CD4-positive, alpha-beta T cell (primary cell): ENCODE data around the gene ZMAT3. TPM values are rescaled to one million over a fixed set of nuclear protein-coding genes. Genes with fewer than 3 reads are reported as not detected.

Source experiments
- ATAC-seq: fragments of 200-7000 bp; cut with Tn5 transposase; one replicate; pipeline ENCODE4 v1.10.0; 2022; ENCODE audit warnings: mild to moderate bottlenecking; ENCODE audit not compliant: poor library complexity
- CTCF ChIA-PET: fragments of 350-600 bp; sonication (Branson Sonifier 250); formaldehyde crosslinking; loops from one replicate; lab custom pipeline; 2021; ENCODE audit warnings: antibody characterized with exemption, inconsistent platforms; lab: Charles Lee
- POLR2A ChIA-PET: fragments of 350-600 bp; sonication (Branson Sonifier 250); formaldehyde crosslinking; loops from one replicate; lab custom pipeline; 2021; ENCODE audit warnings: antibody characterized with exemption, inconsistent platforms; lab: Charles Lee
- DNase-seq, 14 experiments: peaks; one replicate each; pipeline ENCODE4 v3.0.0-alpha.2; 2013 to 2020; ENCODE audit warnings: mixed read lengths in 2 of 14
- H3K27ac ChIP-seq, 2 donors: one replicate each; pipeline versions ENCODE4 v1.5.1 to v1.7.0; 2013; ENCODE audit warnings: low read length in 2 of 2, low read depth in 1 of 2, mild to moderate bottlenecking in 1 of 2
- H3K27me3 ChIP-seq, 2 experiments: 1 replicate in 1 of 2; 2 replicates in 1 of 2; pipeline versions ENCODE4 v1.6.1 to v1.7.0; 2013; ENCODE audit warnings: low read length in 2 of 2, control low read depth in 1 of 2, mild to moderate bottlenecking in 1 of 2, moderate library complexity in 1 of 2; ENCODE audit not compliant: insufficient read depth in 2 of 2, control insufficient read depth in 1 of 2
- H3K36me3 ChIP-seq: one replicate; pipeline ENCODE4 v1.6.1; 2013; ENCODE audit warnings: low read length, control low read depth; ENCODE audit not compliant: insufficient read depth
- H3K4me1 ChIP-seq: one replicate; pipeline ENCODE4 v1.6.1; 2013; ENCODE audit warnings: low read length, control low read depth; ENCODE audit not compliant: insufficient read depth
- H3K4me3 ChIP-seq: one replicate; pipeline ENCODE4 v1.5.1; 2013; ENCODE audit warnings: mild to moderate bottlenecking, low read length, moderate library complexity
- H3K9me3 ChIP-seq, 2 experiments: 1 replicate in 1 of 2; 2 replicates in 1 of 2; pipeline versions ENCODE4 v1.6.1 to v1.7.0; 2013; ENCODE audit warnings: low read length in 2 of 2, mild to moderate bottlenecking in 2 of 2, control low read depth in 1 of 2, moderate library complexity in 1 of 2; ENCODE audit not compliant: control insufficient read depth in 1 of 2, insufficient read depth in 1 of 2
- H3K27ac Mint-ChIP-seq: one replicate; pipeline ENCODE4 v1.8.0; 2020; ENCODE audit warnings: mixed read lengths
- H3K27me3 Mint-ChIP-seq: one replicate; pipeline ENCODE4 v1.8.0; 2021; ENCODE audit warnings: mixed read lengths
- H3K36me3 Mint-ChIP-seq: one replicate; pipeline ENCODE4 v1.8.0; 2021; ENCODE audit warnings: low read depth, mixed read lengths
- H3K4me1 Mint-ChIP-seq: one replicate; pipeline ENCODE4 v1.8.0; 2021; ENCODE audit warnings: low read depth, mixed read lengths
- H3K4me3 Mint-ChIP-seq: one replicate; pipeline ENCODE4 v1.8.0; 2020; ENCODE audit warnings: mild to moderate bottlenecking, mixed read lengths
- H3K9me3 Mint-ChIP-seq: one replicate; pipeline ENCODE4 v1.8.0; 2020; ENCODE audit warnings: mixed read lengths
- intact Hi-C, 2 experiments: fragments of 100-400 bp; cut with DNase I in 1 of 2; cut with micrococcal nuclease in 1 of 2; formaldehyde crosslinking; loops; one replicate each; pipeline versions ENCODE4 v1.15.1 to v1.9.0; 2023 to 2025; cut with DNase I, micrococcal nuclease
- total RNA-seq, 174 experiments: library from RNA in 2 of 174; stranded (reverse) in 2 of 174; gene quantifications; one replicate each; pipeline ENCODE4 v1.2.3 and lab custom pipeline; 2021 to 2026
- TF ChIP-seq, protein P1 (sequence below): fragments of 200-600 bp; IDR thresholded peaks from one replicate; pipeline ENCODE4 v1.8.0; 2022; ENCODE audit warnings: antibody characterized with exemption, mild to moderate bottlenecking

Gene ZMAT3
- total RNA-seq, 2 experiments from 2014 or later: 10.2 to 13.0 TPM

- ATAC-seq (no peak), DNase-seq (no peak)
- Histone ChIP-seq H3K4me1 (peaks cover 9% of the 10 kb centered on the region), H3K36me3 (peaks cover 7% of the 10 kb centered on the region), H3K27ac (peak overlapping the region in 1 of 2 donors; percentile 44), H3K4me3 (no peak overlapping the region), H3K9me3 (no peaks in the 10 kb centered on the region), H3K27me3 (no peaks in the 10 kb centered on the region)
- Mint-ChIP-seq H3K36me3 (peaks cover 16% of the 10 kb centered on the region), H3K27me3 (no peaks in the 10 kb centered on the region), H3K4me1 (peaks cover 32% of the 10 kb centered on the region), H3K9me3 (no peaks in the 10 kb centered on the region), H3K27ac (peak overlapping the region; percentile 87), H3K4me3 (no peak overlapping the region)
- TF ChIP-seq, protein P1, sequence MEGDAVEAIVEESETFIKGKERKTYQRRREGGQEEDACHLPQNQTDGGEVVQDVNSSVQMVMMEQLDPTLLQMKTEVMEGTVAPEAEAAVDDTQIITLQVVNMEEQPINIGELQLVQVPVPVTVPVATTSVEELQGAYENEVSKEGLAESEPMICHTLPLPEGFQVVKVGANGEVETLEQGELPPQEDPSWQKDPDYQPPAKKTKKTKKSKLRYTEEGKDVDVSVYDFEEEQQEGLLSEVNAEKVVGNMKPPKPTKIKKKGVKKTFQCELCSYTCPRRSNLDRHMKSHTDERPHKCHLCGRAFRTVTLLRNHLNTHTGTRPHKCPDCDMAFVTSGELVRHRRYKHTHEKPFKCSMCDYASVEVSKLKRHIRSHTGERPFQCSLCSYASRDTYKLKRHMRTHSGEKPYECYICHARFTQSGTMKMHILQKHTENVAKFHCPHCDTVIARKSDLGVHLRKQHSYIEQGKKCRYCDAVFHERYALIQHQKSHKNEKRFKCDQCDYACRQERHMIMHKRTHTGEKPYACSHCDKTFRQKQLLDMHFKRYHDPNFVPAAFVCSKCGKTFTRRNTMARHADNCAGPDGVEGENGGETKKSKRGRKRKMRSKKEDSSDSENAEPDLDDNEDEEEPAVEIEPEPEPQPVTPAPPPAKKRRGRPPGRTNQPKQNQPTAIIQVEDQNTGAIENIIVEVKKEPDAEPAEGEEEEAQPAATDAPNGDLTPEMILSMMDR: no peak
- intact Hi-C loops: no loop called here
- ChIA-PET POLR2A (interaction anchor here (1.0 to 4.7 kb wide), 6 partner anchors 11 to 297 kb away, joined by 3 to 34 read pairs (median 20); partner anchors contain the start of genes PIK3CA, ZMAT3 and ZNF639), CTCF (interaction anchor here (0.6 to 1.9 kb wide), 2 partner anchors 11 to 1839 kb away, joined by 3 to 8 read pairs; no protein-coding TSS in a partner anchor)
Measured at GRCh38 chr3:179026636-179027035, 45.0 kb downstream of the ZMAT3 start.

DNA sequence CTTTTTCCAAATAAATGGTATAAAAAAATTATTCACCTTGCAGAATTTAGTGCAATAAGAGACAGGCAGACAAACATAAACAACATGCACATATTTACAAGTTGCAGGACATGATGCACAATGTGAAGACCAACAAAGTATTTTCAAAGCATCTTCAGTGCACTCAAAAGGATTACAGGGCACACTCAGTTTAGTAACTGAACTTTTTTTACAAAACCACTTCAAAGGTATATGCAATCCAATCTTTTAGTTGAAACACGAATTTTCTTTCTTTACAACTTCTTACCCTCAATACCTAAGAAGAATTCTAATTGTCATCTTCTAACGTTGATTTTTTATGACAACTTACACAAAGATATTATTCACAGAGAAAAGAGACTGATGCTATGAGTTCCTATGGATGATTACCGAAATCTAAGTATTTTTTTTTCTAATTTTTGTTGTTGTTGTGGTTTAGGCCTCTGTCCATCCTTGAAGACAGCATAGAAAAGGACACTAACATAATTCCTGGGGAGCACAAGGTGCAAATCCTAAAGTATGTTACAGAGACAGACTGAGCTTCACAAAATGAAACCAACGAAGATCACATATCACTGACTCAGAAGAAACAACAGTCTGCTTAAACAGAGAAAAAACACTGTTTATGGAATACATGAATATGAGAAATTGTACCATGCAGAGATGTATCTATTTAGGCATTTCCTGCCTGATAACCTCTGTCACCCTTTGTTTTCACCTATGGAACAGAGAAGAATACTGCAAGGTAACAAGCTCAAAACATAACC is 50.3 kb downstream of the ZMAT3 start:
- Mint-ChIP-seq H3K36me3 (peaks cover 6% of the 10 kb centered on the region), H3K4me3 (peak overlapping the region; percentile 47), H3K9me3 (no peaks in the 10 kb centered on the region), H3K27ac (peak overlapping the region; percentile 65), H3K4me1 (peaks cover 47% of the 10 kb centered on the region), H3K27me3 (no peaks in the 10 kb centered on the region)
- H3K36me3 ChIP-seq: no peaks in the 10 kb centered on the region
- H3K4me3 ChIP-seq: no peak overlapping the region
- no peak for DNase-seq
- POLR2A ChIA-PET: interaction anchor here (1.4 to 2.9 kb wide), 2 partner anchors 50 to 127 kb away, joined by 4 to 22 read pairs; partner anchors contain the start of genes PIK3CA and ZMAT3
- TF ChIP-seq, protein P1: no peak
- H3K27ac ChIP-seq: no peak overlapping the region
- no peaks in the 10 kb centered on the region for H3K9me3 ChIP-seq
- H3K27me3 ChIP-seq: no peaks in the 10 kb centered on the region
- CTCF ChIA-PET: no interaction called here
- peaks cover 5% of the 10 kb centered on the region for H3K4me1 ChIP-seq
- intact Hi-C loops: no loop called here
- ATAC-seq: peak; percentile 44

DNA sequence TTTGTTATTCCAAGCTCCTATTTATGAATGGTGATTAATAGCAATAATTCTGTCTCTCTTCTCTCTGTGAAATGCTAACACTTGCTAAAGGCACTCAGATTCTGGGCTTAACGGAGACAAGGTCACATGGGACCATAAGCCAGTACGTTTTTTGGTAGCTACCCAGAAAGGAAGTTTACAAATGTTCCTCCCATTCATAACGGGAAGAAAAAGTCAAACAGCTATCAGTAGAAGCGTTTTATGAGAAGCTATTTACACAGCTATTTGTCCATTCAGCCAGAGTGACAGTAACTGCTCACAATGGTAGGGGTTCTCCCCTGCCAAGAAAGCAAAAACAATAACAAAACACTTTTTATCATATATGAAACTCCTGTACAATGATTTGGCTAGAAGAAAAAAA is 51.5 kb downstream of the ZMAT3 start:
- Mint-ChIP-seq H3K27ac (peak overlapping the region; percentile 65), H3K9me3 (no peaks in the 10 kb centered on the region), H3K4me1 (peaks cover 59% of the 10 kb centered on the region), H3K4me3 (no peak overlapping the region), H3K36me3 (peaks cover 6% of the 10 kb centered on the region), H3K27me3 (no peaks in the 10 kb centered on the region)
- ATAC-seq (no peak), DNase-seq (no peak)
- Histone ChIP-seq H3K9me3 (no peaks in the 10 kb centered on the region), H3K27me3 (no peaks in the 10 kb centered on the region), H3K27ac (no peak overlapping the region), H3K4me3 (no peak overlapping the region), H3K36me3 (no peaks in the 10 kb centered on the region), H3K4me1 (peaks cover 5% of the 10 kb centered on the region)
- ChIA-PET CTCF (interaction anchor here (1.1 kb wide), 1 partner anchor 300 kb away, joined by 3 read pairs; no protein-coding TSS in a partner anchor), POLR2A (interaction anchor here (0.6 to 2.9 kb wide), 6 partner anchors 18 to 283 kb away, joined by 3 to 22 read pairs (median 4); partner anchors contain the start of genes PIK3CA and ZMAT3)
- TF ChIP-seq, protein P1: no peak
- intact Hi-C loops: no loop called here
